Activated CD4-positive, alpha-beta T cell treated with anti-CD3 and anti-CD28 coated beads, Interleukin-2, amount 50 U/mL, for 1 hour (primary cell): ENCODE measurements around the gene KDELR1.

Experiments used
- DNase-seq: peaks from one replicate; pipeline ENCODE4 v3.0.0-alpha.2; 2020

KDELR1 gene

GRCh38 chr19:48341515-48342413 is 49.6 kb downstream of the KDELR1 start:
- DNase-seq, result no peak

GRCh38 chr19:48340995-48341394 is 50.4 kb downstream of the KDELR1 start:
- DNase-seq, result no peak

- no peak for DNase-seq
Observed at GRCh38 chr19:48338802-48339503, 52.4 kb downstream of the KDELR1 start.

- DNase-seq, result no peak
Observed at GRCh38 chr19:48338253-48338755, 53.0 kb downstream of the KDELR1 start.

GRCh38 chr19:48333467-48334384 is 57.6 kb downstream of the KDELR1 start:
- DNase-seq, result peak; percentile 94

- DNase-seq, result peak; percentile 94
Observed at GRCh38 chr19:48332662-48333466, 58.5 kb downstream of the KDELR1 start.
